T-helper 2 cell treated with Interferon-gamma antibody and Interleukin-4, amounts not matched to agents 100 ng/mL and 5 ng/mL, for 36 hours (primary cell): ENCODE measurements around the gene TMEM61. TPM values are rescaled to one million over a fixed set of nuclear protein-coding genes. Genes with fewer than 3 reads are reported as not detected.

Source experiments
- intact Hi-C: fragments of 100-400 bp; cut with micrococcal nuclease; formaldehyde crosslinking; loops from one replicate; pipeline ENCODE4 v1.15.1; 2023
- total RNA-seq: library from RNA; stranded (reverse); gene quantifications from 2 replicates; pipeline ENCODE4 v1.2.3, GENCODE V29; 2022

TMEM61 gene
- total RNA-seq, 1 donor from 2014 or later: not detected

DNA sequence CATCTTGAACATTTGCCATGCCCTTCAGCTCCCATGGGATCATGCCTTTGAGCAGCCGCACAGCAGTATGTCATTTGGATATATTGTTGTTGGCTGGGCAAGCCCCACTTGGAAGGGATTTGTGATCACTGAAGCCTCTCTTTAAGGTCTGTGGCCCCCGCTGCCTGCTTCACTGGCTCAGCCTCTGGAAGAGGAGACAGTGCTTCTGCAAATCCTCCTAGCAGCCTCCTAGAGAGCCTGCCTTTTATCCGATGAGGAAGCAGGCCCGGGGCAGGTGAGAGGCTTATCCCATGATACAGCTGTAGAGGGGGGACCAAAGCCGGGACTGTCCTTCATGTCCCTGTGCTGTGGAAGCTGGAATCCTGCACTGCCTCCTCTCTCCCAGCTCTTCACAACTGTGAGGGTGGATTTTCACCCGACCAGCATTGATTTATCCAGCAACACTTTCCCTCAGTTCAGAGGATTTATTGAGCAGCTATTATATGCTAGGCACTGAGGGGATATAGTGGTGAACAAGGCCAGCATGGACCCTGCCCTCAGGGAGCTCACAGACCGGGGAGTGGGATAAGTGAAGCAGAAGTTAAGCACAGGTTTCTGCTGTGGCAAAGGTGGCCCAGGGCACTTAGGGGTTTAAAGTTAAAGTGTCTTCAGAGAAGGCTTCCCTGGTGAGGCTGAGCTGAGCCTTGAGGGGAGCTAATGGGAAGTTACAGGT lies 3.9 kb downstream of the TMEM61 start:
- intact Hi-C loops: no loop called here

- intact Hi-C loops: no loop called here
These were observed 5.1 kb downstream of the TMEM61 start for GRCh38 chr1:54985556-54985955.

DNA sequence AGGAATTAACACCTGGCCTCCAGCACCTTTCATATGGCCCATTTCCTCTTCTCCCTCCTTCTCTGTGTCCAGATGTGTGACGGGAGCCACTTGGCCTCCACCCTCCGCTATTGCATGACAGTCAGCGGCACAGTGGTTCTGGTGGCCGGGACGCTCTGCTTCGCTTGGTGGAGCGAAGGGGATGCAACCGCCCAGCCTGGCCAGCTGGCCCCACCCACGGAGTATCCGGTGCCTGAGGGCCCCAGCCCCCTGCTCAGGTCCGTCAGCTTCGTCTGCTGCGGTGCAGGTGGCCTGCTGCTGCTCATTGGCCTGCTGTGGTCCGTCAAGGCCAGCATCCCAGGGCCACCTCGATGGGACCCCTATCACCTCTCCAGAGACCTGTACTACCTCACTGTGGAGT lies 5.6 kb downstream of the TMEM61 start:
- intact Hi-C loops: no loop called here

DNA sequence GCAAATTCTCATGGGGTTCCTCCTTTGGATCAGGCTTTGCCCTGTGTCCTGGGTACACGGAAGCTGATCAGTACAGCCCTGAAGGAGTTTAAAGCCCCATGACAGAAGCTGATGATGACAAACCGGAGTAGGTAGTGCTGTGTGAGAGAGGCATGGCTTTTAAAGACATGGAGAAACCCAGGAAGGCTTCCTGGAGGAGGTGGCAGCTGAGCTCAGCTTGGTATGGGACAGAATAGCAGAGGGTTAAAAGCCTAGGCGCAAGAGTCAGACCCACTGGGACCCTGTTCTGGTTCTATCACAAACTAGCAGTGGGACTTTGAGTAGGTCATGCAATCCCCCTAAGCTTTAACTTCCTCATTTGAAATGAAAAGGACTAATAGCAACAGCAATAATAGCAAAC lies 6.1 kb downstream of the TMEM61 start:
- intact Hi-C loops: no loop called here

DNA sequence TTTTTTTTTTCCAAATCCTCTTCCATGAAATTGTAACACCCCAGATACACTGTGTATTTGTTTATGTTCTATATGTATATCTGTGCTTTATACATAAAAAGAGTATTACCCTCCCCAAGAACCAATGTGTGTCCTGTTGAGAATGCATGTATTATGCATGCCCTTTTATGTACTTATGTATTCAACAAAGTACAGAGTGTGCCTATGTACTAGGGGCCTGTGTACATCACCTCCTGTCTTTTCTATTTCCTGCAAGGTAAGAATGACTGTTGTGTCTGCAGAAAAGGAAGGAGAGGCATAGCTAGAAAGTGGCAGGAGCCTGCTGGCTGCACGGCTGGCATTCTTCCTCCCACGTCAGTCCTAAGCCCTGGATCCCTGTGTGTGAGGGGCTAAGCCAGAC lies 7.0 kb downstream of the TMEM61 start:
- intact Hi-C loops: no loop called here

DNA sequence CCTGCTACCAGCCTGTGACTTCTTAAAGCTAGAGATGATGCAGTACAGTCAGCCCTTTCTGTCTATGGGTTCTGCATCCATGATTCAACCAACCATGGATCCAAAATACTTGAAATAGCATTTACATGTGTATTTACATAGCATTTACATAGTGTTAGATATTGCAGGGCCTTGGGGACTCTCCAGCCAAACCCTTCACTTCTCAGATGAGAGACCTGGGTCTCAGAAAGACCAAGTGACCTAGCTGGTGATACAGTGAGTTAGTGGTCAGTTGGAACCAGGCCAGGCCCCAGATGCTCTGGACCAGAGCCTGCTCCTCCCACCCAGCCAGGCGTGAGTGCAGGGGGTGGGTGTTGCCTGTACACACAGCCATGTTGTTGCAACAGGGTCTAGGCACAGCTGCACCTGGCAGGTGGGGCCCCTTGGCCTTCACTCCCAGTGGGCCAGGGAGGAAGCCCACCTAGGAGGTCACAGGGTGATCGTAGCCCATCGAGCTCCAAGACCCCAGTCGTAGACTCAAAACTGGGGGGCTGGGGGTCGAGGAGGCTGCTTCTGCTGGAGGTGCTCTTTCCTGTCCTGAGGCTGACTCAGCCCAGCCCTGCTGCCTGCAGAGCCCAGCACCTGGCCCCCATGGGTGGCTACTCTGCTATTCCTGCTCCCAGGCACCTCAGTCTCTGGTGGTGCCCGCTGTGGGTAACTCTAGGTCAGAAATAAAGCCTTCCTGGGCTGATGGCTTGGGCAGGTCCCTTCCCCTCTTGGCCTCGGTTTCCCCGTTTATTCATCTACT lies 7.7 kb downstream of the TMEM61 start:
- intact Hi-C loops: no loop called here

DNA sequence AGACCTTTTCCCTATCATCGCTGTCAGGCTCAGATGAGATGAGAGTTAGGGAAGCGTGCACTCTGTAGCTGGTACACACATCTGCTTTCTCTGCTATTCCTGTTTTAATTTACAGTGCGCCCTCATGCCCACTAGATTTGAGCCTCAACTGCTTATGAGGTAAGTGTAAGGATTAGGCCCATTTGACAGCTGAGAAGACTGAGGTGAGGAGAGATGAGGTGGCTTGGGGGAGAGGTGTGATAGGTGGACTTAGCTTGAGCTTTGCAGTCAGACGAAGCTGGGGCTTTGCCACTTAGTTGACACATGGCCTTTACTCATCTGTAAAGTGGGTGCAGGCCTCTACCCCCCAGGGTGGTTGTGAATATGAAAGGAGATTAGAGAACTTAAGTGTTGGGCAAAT lies 8.5 kb downstream of the TMEM61 start:
- intact Hi-C loops: no loop called here

DNA sequence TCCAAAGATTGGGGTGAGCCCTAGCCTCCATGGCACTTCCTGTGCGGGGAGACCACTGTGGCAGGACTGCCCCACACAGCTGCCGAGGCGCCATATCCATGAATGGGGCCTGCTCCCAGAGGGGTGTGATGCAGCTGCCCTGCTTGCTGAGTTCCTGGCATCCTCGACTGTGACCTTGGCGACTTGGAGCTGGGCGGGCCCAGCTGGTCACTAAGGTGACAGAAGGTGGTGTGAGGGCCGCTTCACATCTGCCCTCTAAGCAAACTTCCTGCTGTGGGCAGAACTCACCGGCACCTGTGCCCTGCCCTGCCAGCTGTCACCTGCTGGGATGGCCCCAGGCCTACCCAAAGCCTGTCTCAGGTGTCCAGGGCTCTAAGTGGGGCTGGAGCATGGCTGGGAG lies 9.0 kb downstream of the TMEM61 start:
- intact Hi-C loops: no loop called here

GRCh38 chr1:54989968-54990810 lies 9.8 kb downstream of the TMEM61 start:
- intact Hi-C loops: no loop called here

DNA sequence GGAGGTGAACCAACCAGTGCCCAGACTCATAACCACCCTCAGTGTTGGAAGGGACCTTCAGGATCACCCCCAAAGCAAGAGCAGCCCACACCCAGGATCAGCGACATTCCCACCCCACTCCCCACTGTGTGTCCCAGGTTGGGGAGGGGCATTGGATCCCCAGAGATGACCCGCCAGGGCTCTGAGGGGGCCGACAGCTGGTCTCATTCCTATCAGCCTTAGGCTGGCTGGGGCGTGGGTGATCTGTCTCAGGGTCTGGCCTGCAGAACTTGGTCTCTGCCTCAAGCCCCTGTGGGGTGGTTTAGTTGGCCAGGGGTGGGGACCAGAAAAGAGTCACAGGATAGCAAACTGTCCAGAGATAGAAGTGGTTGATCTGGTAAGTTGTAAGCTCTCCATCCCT lies 10.5 kb downstream of the TMEM61 start:
- intact Hi-C loops: no loop called here

- intact Hi-C loops: no loop called here
These were observed 11.5 kb downstream of the TMEM61 start for GRCh38 chr1:54991939-54992338.

- intact Hi-C loops: no loop called here
These were observed 12.7 kb downstream of the TMEM61 start for GRCh38 chr1:54993140-54993539.

- intact Hi-C loops: no loop called here
These were observed 14.0 kb downstream of the TMEM61 start for GRCh38 chr1:54994355-54994990.

DNA sequence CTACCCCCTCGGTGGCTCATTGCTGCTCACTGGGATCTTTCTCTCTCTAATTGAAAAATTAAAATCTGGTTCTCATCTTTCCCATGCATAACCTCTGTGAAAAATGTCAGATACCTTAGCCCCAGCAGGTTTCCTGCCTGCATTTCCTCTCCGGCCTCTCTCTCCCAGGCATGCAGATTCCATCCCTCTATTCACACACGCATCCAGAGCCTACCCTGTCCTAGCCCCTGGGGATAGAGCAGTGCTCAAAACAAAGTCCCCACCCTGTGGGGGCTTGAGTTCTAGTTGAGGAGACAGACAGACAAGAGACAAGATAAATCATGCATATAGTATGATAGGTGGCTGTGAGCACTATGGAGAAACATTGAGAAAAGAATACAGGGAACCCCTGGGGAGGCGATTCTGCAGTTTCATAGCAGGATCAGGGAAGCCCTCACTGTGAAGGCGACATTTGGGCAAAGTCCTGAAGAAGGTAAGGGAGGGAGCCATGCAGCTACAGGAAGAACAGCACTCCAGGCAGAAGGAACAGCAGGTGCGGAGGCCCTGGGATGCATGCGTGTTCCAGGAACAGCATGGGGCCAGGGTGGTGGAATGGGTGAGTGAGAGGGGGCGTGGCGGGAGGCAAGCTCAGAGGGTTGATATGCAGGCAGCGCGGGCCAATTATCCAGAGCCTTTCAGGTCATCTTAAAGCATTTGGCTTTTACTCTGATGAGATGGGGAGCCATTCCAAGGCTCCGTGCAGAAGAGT lies 14.8 kb downstream of the TMEM61 start:
- intact Hi-C loops: no loop called here

GRCh38 chr1:54995835-54996234 lies 15.4 kb downstream of the TMEM61 start:
- intact Hi-C loops: loop anchor here (1.0 to 2.0 kb wide), 3 partner anchors 46 to 323 kb away; no protein-coding TSS in a partner anchor

DNA sequence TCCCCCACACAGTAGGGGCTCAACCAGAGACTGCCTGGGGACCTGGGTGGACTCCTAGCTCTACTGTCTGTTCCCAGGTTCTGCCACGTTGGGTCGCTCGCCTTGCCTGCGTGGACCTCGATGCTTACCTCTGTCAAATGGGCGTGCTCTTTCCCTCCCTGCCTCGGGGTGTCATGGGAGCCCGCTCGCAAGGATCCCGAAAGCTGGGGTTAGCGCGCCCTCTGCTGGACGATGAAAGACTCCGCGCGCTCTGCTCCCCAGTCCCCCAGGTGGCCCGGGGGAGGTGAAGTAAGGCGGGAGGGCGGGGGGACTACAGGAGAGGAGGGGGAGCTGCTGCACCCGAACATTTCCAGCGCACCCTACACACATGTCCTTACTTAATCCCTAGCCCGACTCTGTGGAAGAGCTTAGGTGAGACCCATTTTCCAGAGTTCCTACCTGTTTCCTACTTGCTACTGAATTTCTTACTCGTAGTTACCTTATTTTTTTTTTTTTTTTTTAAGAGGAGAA lies 16.0 kb downstream of the TMEM61 start:
- intact Hi-C loops: loop anchor here (1.0 to 2.0 kb wide), 3 partner anchors 46 to 324 kb away; no protein-coding TSS in a partner anchor

- intact Hi-C loops: loop anchor here (1.0 to 2.0 kb wide), 3 partner anchors 47 to 324 kb away; no protein-coding TSS in a partner anchor
These were observed 16.7 kb downstream of the TMEM61 start for GRCh38 chr1:54996869-54997710.

- intact Hi-C loops: loop anchor here (2.0 kb wide), 1 partner anchor 325 kb away; no protein-coding TSS in a partner anchor
These were observed 17.2 kb downstream of the TMEM61 start for GRCh38 chr1:54997711-54997986.

DNA sequence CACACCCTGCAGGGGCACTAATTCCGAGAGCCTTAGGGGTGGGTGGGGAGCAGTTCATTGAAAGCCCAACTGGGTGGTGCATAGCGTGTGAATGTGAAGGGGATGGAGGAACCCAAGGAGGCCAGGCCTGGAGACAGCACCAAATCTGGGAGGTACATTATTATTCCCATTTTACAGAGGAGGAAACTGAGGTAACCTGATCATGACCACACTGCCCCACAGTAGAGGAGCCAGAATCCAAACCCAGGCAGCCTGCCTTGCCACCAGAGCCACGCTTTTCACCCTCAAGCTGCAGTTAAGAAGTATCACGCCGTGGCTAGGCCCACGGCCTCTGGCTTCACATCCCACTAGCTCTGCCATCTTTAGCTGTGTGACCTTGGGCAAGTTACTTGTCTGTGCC lies 17.7 kb downstream of the TMEM61 start:
- intact Hi-C loops: no loop called here

GRCh38 chr1:54998677-54999076 lies 18.2 kb downstream of the TMEM61 start, which contains the start of gene BSND:
BSND (plus strand) TSS chr1:54998933; CDS start chr1:54999187, 254 bp downstream.
- intact Hi-C loops: no loop called here
